COLO668 (cell line): ENCODE results near the gene ADM2.

ENCODE experiments used
- DNase-seq: peaks from one replicate; lab custom pipeline; 2025; ENCODE audit not compliant: unreplicated experiment; lab: John Stamatoyannopoulos, UW

The ADM2 gene

DNA sequence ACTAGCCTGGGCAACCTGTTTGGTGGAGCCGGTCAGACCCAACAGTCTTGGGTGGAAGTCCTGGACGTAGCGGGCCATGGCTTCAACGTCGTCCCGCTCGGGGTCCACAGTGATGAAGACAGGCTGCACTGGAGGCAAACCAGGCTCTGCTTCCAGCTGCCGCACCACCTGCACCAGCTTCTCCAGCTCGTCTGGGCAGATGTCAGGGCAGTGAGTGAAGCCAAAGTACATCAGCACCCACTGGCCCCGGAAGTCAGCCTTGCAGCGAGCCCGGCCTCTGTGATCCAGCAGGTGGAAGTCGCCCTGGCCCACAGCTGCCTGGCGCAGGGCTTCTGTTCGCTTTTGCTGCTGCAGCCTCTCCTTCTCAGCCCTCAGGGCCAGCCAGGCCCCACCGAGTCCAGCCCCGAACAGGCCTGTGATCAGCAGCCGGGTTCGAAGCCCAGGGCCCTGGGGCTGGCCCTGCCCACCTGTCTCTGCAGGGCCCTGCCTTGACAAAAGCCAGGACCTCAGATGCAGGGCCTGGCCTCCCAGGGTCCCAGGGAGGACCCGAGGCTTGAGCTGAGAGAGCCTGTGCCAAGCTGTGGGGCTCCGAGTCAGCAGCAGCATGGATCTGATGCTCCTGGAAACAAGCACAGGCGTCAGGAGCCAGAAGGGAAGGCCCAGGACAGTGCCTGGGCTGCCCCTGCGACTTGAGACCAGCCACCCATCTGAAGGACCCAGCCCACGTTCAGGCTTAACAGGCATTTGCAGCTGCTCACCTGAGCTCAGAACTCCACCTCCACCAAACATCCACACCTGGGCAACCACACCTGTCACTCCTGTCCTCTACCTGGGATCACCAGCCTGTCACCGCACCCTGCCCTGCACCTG, 42.7 kb downstream of the ADM2 start:
- DNase-seq = peak; percentile 85

DNA sequence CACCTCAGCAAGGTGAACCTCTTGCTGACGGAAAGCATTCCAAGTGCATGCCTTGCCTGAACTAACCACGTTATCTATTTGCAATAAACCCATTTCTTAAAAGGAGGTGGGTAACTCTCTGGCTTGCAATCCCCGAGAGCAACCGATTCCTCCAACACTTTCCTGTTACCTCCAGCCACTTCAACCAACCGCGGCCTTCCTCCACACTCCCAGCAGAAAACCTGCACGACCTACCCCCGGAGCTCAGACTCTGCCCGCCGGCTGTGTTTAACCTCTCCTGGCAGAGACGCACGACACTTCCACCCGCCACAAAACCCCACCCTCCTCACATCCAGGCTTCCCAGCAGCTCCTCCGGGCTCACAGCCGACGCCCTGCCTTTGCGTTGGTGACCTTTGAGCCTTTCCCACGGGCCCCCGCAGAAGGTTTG, 43.3 kb downstream of the ADM2 start:
- peak; percentile 73 for DNase-seq

DNA sequence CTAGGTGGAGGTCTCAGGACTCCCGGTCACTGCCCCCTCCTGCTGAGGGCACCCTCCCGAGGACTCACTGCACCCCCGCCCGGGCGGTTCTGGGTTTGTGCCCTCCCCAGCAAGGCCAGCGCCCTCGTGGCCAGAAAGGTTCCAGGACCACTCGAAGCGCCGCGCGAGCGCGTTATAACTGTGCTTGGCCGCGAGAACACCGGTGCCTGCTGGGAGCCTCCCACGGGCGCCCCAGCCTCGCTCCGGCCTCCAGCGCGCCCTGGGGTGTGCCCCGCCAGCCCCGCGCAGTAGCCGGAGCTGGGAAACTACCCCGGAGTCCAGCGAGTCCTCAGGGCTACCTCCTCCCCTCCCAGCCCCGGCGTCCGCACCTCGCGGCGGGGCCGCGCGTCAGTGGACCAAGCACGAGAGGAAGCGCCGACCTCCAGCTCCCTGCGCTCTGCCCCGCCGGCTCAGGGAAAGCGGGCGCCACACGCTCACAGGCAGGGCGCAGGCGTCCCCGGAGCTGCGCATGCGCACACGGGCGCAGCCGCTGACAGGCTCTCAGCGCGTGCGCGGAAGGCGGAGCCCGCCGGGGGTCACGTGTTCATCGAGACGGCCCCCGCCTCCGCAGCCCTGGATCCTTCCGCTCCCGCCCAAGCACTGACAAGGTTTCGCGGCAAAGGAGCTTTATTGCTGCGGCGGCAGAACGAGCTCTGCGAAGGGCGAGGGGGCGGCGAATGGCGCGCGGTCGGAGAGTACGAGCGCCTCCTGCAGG, 43.9 kb downstream of the ADM2 start, which contains the start of gene SCO2:
TSS of gene SCO2 (minus strand) at position 495 of the 754 bp plus-strand sequence. CDS start 1,187 bp downstream, outside the sequence.
- DNase-seq = peak; percentile 98

- DNase-seq = no peak
Observed at GRCh38 chr22:50525858-50526107, 44.4 kb downstream of the ADM2 start.

DNA sequence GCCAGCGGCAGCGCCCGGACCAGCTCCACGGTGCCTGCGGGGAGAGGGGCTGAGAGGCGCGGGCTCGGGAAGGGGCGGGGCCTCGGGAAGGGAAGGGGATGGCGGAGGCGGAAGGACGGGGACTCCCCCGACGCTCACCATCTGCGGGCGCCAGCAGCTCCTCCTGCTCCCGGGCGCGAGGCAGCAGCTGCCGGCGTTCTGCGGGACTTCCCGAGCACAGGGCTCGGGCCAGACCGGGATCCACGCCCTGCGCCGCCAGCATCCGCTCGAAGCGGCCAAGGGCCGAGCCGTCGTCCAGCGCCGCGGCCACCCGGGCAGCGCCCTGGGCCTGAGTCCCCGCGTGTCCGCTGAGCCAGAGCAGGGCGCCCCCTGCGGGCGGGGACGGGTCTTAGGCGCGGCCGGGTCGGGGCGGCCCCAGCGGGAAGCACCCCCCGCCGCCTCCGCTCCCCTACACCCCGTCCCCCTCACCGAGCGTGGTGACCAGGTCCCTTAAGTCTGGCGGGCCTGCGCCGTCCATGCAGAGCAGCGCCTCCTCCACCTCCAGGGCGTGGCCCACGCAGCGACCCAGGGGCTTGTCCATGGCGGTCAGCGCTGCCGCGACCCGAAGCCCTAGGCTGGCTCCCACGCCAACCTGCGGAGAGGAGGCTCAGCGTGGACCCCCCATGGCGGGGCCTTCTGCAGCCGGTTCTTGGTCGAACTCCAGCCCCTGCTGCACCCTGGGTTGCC, 44.9 kb downstream of the ADM2 start:
- peak; percentile 89 for DNase-seq

- no peak for DNase-seq
Observed at GRCh38 chr22:50526834-50527801, 45.8 kb downstream of the ADM2 start.

DNA sequence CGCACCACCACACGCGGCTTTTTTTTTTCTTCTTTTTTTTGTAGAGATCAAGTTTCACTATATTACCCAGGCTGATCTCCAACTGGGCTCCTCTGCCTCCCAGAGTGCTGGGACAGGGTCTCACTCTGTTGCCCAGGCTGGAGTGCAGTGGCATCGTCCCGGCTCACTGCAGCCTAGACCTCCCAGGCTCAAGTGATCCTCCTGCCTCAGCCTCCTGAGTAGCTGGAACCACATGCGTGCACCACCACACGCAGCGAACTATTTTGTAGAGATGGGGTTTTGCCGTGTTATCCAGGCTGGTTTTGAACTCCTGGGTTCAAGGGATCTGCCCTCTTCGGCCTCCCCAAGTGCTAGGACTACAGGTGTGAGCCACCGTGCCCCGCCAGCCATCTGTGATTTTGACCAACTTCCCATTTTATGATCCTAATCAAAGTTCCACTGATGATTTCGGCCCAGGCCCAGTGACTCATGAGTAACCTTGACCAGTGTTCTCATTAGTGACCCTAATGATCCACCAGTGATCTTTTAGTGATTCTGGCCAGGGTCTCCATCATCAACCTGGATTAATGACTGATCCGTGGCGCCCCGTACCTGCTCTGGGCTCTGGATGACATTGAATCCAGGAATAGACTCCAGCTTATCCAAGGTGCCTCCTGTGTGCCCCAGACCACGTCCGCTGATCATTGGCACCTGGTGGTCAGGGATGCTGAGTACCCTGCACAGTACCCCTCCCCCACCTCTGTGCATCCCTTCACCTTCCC, 46.8 kb downstream of the ADM2 start:
- no peak for DNase-seq

DNA sequence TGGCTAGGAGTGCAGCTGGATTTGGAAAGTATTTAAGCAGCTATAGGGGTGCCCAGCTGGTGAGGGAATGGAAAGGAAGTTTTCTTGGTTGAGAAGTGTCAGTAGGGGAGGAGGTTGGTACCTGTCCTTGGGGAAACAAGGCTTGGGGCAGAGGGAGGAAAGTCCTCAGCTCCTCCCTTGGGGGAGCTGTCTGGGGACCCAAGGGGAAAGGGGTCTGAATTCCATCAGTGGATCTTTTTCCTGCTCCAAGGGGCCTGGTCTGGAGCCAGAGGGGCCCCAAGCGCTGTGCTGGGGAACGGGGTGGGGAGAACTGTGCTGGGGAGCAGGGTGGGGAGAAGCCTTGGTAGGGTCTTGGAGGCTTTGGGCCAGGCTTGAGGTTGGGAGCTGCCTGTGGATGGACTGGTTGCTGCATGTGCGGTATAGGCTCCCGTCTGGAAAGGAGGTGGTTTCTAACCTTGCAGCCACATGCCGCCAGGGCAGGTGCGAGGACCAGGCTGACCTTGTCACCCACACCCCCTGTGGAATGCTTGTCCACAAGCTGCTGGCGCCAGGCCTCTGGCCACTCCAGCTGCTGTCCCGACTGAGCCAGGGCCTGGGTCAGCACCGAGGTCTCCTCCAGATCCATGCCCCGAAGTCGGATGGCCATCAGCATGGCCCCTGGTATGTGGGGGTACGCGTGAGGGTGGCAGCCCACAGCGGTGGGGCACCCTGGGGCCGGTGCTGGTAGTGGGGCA, 47.5 kb downstream of the ADM2 start:
- DNase-seq = no peak

DNA sequence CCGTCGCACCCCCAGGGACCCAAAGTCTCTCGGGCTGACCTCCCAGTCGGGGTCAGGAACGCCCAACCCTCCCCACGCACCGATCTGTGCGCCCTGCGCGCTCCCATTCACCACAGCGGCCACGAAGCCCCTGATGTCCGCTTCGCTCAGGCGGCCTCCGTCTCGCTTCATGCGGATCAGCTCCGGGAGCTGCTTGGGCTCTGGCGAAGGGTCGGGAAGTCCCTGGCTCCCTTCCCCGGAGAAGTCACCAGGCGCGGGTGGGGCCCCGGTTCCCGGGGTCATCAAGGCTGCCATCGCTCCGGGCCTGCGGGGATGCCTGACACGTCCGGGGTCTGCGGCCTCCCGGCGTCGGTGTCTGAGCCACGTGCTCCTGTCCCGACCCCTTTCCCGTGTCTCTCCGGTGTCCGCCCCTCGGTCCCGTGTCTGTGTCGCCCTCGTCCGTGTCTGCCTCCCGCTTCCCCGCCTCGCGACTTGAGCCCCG, 48.1 kb downstream of the ADM2 start:
- no peak for DNase-seq

DNA sequence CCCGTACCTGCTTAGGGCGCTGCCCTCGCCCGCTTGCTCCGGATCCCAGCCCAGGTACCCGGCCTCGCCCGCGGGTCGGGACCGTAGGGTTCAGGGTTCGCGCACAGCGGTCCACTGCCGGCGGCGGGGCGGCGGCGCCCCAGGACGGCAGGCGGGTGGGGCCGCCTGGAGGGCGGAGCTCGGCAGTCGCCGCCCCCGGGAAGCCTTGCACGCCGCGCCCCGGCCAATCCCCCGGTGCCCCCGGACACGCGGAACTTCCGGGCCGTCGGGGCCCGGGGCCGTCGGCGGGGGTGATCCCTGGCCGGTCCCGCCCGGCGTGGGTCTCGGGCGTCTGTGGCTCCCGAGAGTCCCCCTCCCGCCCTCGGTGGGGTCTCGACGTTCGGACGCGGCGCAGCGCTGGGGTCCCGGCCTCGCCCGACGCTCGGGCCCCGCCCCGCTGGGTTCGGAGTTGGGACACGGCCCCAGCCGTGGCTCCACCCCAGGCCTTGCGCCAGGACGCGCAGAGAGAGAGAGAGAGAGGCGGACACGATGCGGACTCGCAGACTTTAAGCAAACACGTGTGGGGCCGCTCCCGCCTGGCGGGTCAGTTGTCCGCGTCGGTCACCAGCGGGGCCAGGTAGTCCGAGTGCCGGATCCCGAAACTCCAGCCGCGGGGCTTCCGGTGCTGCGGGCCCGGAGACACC, 48.7 kb downstream of the ADM2 start, which contains the start of gene TYMP:
TSS of gene TYMP (minus strand) at position 116 of the 683 bp plus-strand sequence. CDS start 303 bp downstream, outside the sequence.
- peak; percentile 41 for DNase-seq

- no peak for DNase-seq
Observed at GRCh38 chr22:50530580-50530876, 49.2 kb downstream of the ADM2 start.

- DNase-seq = peak; percentile 62
Observed at GRCh38 chr22:50530877-50531545, 49.7 kb downstream of the ADM2 start.

DNA sequence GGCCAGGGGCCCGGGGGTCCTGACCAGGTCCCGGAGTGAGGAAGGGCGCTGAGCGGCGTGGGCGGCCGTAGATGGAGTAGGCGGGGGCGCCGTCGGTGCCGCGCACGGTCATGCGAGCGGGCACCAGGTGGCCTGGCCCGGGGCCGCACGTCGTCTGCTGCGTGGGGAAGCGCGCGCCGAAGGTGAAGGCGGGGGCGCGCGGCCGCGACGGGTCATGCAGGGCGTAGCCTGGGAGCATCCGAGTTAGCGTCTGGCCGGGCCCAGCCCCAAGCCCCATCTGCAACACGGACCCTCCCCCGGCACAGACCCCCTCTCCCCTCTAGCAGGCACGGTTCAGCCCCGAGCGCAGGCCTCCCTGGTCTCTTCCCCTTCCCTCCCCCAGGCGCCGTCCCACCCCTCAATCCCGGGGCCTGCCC, 50.2 kb downstream of the ADM2 start:
- DNase-seq = peak; percentile 71

DNA sequence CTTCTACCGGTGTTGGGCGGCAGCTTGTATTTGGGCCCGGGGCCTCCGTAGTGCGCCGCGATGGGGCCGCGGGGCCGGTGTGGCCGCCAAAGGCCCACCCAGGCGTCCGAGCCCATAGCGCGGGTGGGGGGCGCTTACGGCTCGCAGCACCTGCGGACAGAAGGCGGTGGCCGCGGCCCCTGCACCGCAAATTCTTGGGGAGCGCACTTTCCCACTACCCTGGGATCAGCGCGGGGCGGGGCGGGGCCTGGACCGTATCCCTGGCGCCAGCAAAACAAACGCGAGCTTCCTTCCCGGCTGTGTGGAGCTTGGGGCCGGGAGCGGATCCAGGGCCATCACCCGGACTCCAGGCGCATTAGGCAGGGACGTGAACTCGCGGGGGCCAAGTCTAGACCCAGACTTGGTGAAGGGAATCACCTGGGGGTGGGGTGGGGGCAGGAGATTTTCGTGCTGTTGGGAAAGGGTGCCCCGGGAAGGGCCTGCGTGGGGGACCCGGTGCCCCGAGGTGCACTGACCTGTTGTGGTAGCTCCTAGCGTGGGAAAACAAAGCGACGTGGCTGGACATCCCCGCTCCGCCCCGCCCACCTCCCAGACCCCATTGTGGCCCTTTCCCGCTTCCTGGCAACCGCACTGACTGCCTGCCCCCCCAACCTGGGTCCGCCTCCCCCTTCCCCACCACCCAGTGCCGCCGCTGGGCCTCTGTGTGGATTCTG, 50.8 kb downstream of the ADM2 start:
- peak; percentile 64 for DNase-seq

GRCh38 chr22:50532824-50533796, 51.8 kb downstream of the ADM2 start:
- no peak for DNase-seq
